OCI-LY1 (cell line): ENCODE measurements around the gene LTBP2.

Source experiments
- H2AFZ ChIP-seq: fragments of 200-600 bp; sonication (generic), shearing (Covaris generic); 2 replicates; pipeline ENCODE4 v1.6.0; 2014; ENCODE audit warnings: antibody characterized with exemption, mild to moderate bottlenecking, low read length
- H3F3A ChIP-seq: fragments of 200-600 bp; sonication (generic), shearing (Covaris generic); 2 replicates; pipeline ENCODE4 v1.6.0; 2014; ENCODE audit warnings: mild to moderate bottlenecking, antibody characterized with exemption, low read length, moderate library complexity; ENCODE audit not compliant: insufficient read depth
- H3K27ac ChIP-seq: fragments of 200-600 bp; sonication (generic); 2 replicates; pipeline ENCODE4 v1.5.1; 2014; ENCODE audit warnings: low read length, mixed run types, mild to moderate bottlenecking, low read depth; ENCODE audit not compliant: poor library complexity, severe bottlenecking
- H3K27me3 ChIP-seq: fragments of 200-600 bp; sonication (generic); 2 replicates; pipeline ENCODE4 v1.6.0; 2014; ENCODE audit warnings: antibody characterized with exemption, mild to moderate bottlenecking, low read length, moderate library complexity; ENCODE audit not compliant: insufficient read depth
- H3K36me3 ChIP-seq: fragments of 200-600 bp; sonication (generic); 2 replicates; pipeline ENCODE4 v1.6.1; 2014; ENCODE audit warnings: mild to moderate bottlenecking, antibody characterized with exemption, low read length, moderate library complexity, mixed read lengths; ENCODE audit not compliant: insufficient read depth
- H3K4me1 ChIP-seq: fragments of 200-600 bp; sonication (generic); 2 replicates; pipeline ENCODE4 v1.5.1; 2014; ENCODE audit warnings: mild to moderate bottlenecking, low read length, moderate library complexity; ENCODE audit not compliant: insufficient read depth, severe bottlenecking
- H3K4me2 ChIP-seq: fragments of 200-600 bp; sonication (generic), shearing (Covaris generic); 2 replicates; pipeline ENCODE4 v1.6.1; 2014; ENCODE audit warnings: low read length
- H3K4me3 ChIP-seq: fragments of 200-600 bp; sonication (generic); 2 replicates; pipeline ENCODE4 v1.5.1; 2014; ENCODE audit warnings: low read length, low read depth, mild to moderate bottlenecking, mixed read lengths; ENCODE audit not compliant: poor library complexity, severe bottlenecking
- H3K79me2 ChIP-seq: fragments of 200-600 bp; shearing (Covaris generic); 2 replicates; pipeline ENCODE4 v1.6.1; 2016; ENCODE audit warnings: mixed run types, low read length, mixed read lengths; ENCODE audit not compliant: insufficient read depth
- H3K9ac ChIP-seq: fragments of 200-600 bp; sonication (generic), shearing (Covaris generic); 2 replicates; pipeline ENCODE4 v1.6.1; 2014; ENCODE audit warnings: mild to moderate bottlenecking, low read length, mixed read lengths
- H3K9me2 ChIP-seq: fragments of 200-600 bp; sonication (generic), shearing (Covaris generic); 2 replicates; pipeline ENCODE4 v1.6.1; 2014; ENCODE audit warnings: low read depth, mild to moderate bottlenecking, low read length, mixed read lengths
- H3K9me3 ChIP-seq: fragments of 200-600 bp; shearing (Covaris generic); 2 replicates; pipeline ENCODE4 v1.6.1; 2014; ENCODE audit warnings: low read length, mixed read lengths
- H4K20me1 ChIP-seq: fragments of 200-600 bp; sonication (generic), shearing (Covaris generic); 2 replicates; pipeline ENCODE4 v1.6.0; 2016; ENCODE audit warnings: mild to moderate bottlenecking, low read length; ENCODE audit not compliant: insufficient read depth
- CTCF ChIP-seq: fragments of 200-600 bp; sonication (generic), shearing (Covaris generic); IDR thresholded peaks from 2 replicates; pipeline ENCODE4 v1.5.1; 2017; ENCODE audit warnings: mild to moderate bottlenecking, antibody characterized with exemption, low read length, moderate library complexity, mixed read lengths
- EZH2 ChIP-seq: fragments of 200-600 bp; sonication (generic), shearing (Covaris generic); IDR thresholded peaks from 2 replicates; pipeline ENCODE4 v1.8.0; 2017; ENCODE audit warnings: borderline replicate concordance, mixed run types, mild to moderate bottlenecking, antibody characterized with exemption, low read length, moderate library complexity, mixed read lengths

LTBP2 gene

GRCh38 chr14:74508844-74509428, 103.1 kb downstream of the LTBP2 start:
- TF ChIP-seq CTCF (no peak), EZH2 (no peak)
- Histone ChIP-seq H3K9me2 (no peaks in the 10 kb centered on the region), H3K9me3 (no peaks in the 10 kb centered on the region), H3K27ac (no peak overlapping the region), H3K9ac (no peak overlapping the region), H3K36me3 (no peaks in the 10 kb centered on the region), H3K79me2 (no peaks in the 10 kb centered on the region), H3K4me3 (no peak overlapping the region), H3F3A (no peaks in the 10 kb centered on the region), H3K4me1 (no peaks in the 10 kb centered on the region), H4K20me1 (no peaks in the 10 kb centered on the region), H3K27me3 (no peaks in the 10 kb centered on the region), H2AFZ (no peak overlapping the region), H3K4me2 (no peak overlapping the region)

- no peak overlapping the region for H3K4me2 ChIP-seq
These were observed 103.7 kb downstream of the LTBP2 start for GRCh38 chr14:74508292-74508731.

GRCh38 chr14:74507840-74508239, 104.2 kb downstream of the LTBP2 start:
- Histone ChIP-seq H2AFZ (no peak overlapping the region), H3K79me2 (no peaks in the 10 kb centered on the region), H3K27ac (no peak overlapping the region), H3K9ac (no peak overlapping the region), H3K4me2 (no peak overlapping the region), H3K9me2 (no peaks in the 10 kb centered on the region), H3K9me3 (no peaks in the 10 kb centered on the region), H4K20me1 (no peaks in the 10 kb centered on the region), H3K4me1 (no peaks in the 10 kb centered on the region), H3F3A (no peaks in the 10 kb centered on the region), H3K4me3 (no peak overlapping the region), H3K36me3 (no peaks in the 10 kb centered on the region), H3K27me3 (no peaks in the 10 kb centered on the region)
- no peak for TF ChIP-seq EZH2
- TF ChIP-seq CTCF = no peak

More at GRCh38 chr14:74508292-74508731, 103.7 kb downstream of the LTBP2 start:
- H4K20me1 ChIP-seq = no peaks in the 10 kb centered on the region
- H3K27me3 ChIP-seq = no peaks in the 10 kb centered on the region
- TF ChIP-seq EZH2 (no peak), CTCF (peak; percentile 13; the same call in 1 of the 2 replicates)
- no peaks in the 10 kb centered on the region for H3K9me3 ChIP-seq
- H3K79me2 ChIP-seq = no peaks in the 10 kb centered on the region
- no peaks in the 10 kb centered on the region for H3K4me1 ChIP-seq
- H3K4me3 ChIP-seq = no peak overlapping the region
- no peaks in the 10 kb centered on the region for H3K36me3 ChIP-seq
- no peak overlapping the region for H2AFZ ChIP-seq
- H3F3A ChIP-seq = no peaks in the 10 kb centered on the region
- H3K9ac ChIP-seq = no peak overlapping the region
- H3K9me2 ChIP-seq = no peaks in the 10 kb centered on the region
- H3K27ac ChIP-seq = no peak overlapping the region
